Activated CD4-positive, alpha-beta memory T cell treated with anti-CD3 and anti-CD28 coated beads for 36 hours (primary cell): ENCODE data around the gene SEL1L3. TPM values are rescaled to one million over a fixed set of nuclear protein-coding genes. Genes with fewer than 3 reads are reported as not detected.
"Not testable (repeated sequence)": the region's sequence is repeated elsewhere in the genome, so short reads cannot be mapped to it uniquely, and the experiment has no call there.

ENCODE experiments used
- CTCF ChIA-PET: fragments of 350-600 bp; sonication (Branson Sonifier 250); formaldehyde crosslinking; loops from one replicate; lab custom pipeline; 2021; ENCODE audit warnings: antibody characterized with exemption, inconsistent platforms; lab: Charles Lee
- POLR2A ChIA-PET: fragments of 350-600 bp; sonication (Branson Sonifier 250); formaldehyde crosslinking; loops from one replicate; lab custom pipeline; 2021; ENCODE audit warnings: antibody characterized with exemption; lab: Charles Lee
- DNase-seq: peaks from one replicate; pipeline ENCODE4 v3.0.0-alpha.2; 2020
- H3K27ac Mint-ChIP-seq: one replicate; pipeline ENCODE4 v1.8.0; 2021; ENCODE audit warnings: mixed read lengths
- H3K27me3 Mint-ChIP-seq: one replicate; pipeline ENCODE4 v1.8.0; 2021; ENCODE audit warnings: mixed read lengths
- H3K36me3 Mint-ChIP-seq: one replicate; pipeline ENCODE4 v1.8.0; 2021; ENCODE audit warnings: mixed read lengths
- H3K4me1 Mint-ChIP-seq: one replicate; pipeline ENCODE4 v1.8.0; 2021; ENCODE audit warnings: low read depth, mixed read lengths
- H3K4me3 Mint-ChIP-seq: one replicate; pipeline ENCODE4 v1.8.0; 2021; ENCODE audit warnings: mild to moderate bottlenecking, mixed read lengths
- H3K9me3 Mint-ChIP-seq: one replicate; pipeline ENCODE4 v1.8.0; 2021; ENCODE audit warnings: mixed read lengths
- intact Hi-C: fragments of 100-400 bp; cut with micrococcal nuclease; formaldehyde crosslinking; loops from one replicate; pipeline ENCODE4 v1.15.1; 2023
- total RNA-seq, 2 experiments: library from RNA; stranded (reverse); gene quantifications; one replicate each; pipeline ENCODE4 v1.2.3, GENCODE V29; 2021

The SEL1L3 gene
- total RNA-seq, 2 experiments from 2014 or later: 67.1 to 67.7 TPM

GRCh38 chr4:25875281-25875745 is 12.5 kb upstream of the SEL1L3 start:
- intact Hi-C loops: no loop called here
- no peak overlapping the region for H3K4me3 Mint-ChIP-seq
- CTCF ChIA-PET: no interaction called here
- no peak for DNase-seq
- H3K27ac Mint-ChIP-seq: no peak overlapping the region
- H3K27me3 Mint-ChIP-seq: no peaks in the 10 kb centered on the region
- H3K36me3 Mint-ChIP-seq: peaks cover 4% of the 10 kb centered on the region
- POLR2A ChIA-PET: no interaction called here
- H3K4me1 Mint-ChIP-seq: no peaks in the 10 kb centered on the region
- H3K9me3 Mint-ChIP-seq: no peaks in the 10 kb centered on the region

DNA sequence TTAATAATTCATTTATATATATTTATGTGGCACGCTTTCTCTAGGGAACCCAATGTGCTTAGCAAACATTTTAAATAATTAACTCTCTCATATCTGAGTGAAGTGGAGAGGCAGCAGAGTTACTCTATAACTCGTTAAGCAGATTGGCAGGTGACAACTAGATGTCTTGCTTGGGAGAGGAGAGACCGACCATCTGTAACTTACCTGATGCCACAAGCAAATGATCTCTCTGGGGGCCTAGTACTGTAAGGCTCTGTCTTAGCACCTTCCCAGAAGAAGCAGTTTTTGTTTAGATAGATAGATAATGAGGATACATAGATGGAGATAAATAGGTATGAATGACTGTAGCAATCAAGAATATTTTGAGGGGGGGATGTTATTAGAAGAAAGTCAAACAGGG is 11.9 kb upstream of the SEL1L3 start:
- ChIA-PET POLR2A (no interaction called here), CTCF (no interaction called here)
- Mint-ChIP-seq H3K4me1 (no peaks in the 10 kb centered on the region), H3K27me3 (no peaks in the 10 kb centered on the region), H3K4me3 (no peak overlapping the region), H3K27ac (no peak overlapping the region), H3K9me3 (no peaks in the 10 kb centered on the region), H3K36me3 (peaks cover 2% of the 10 kb centered on the region)
- intact Hi-C loops: no loop called here
- no peak for DNase-seq

DNA sequence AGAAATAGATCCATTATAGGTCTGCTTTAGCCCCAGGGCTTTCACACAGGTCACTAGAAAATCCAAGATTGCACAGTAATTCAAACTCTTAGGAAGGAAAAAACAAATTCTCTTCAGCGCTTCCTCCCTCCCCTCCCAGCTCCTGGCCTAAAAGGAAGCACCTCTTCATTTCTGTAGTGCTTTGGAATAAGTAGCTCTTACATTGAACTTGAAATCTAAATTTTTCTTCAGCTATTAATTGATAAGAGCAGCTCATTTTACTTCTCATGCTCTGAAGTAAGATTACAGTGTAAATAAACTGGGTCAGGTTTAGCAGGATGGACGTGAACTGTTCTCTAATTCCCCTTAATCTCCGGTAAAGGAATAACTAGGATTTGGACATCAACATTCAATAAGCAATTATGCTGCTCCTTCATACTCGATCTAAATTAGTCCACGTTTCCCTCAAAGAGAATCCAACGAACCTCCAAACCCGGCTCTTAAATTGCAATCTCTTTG is 10.9 kb upstream of the SEL1L3 start:
- no peaks in the 10 kb centered on the region for H3K27me3 Mint-ChIP-seq
- no peaks in the 10 kb centered on the region for H3K36me3 Mint-ChIP-seq
- intact Hi-C loops: no loop called here
- no peaks in the 10 kb centered on the region for H3K9me3 Mint-ChIP-seq
- ChIA-PET CTCF (no interaction called here), POLR2A (no interaction called here)
- H3K4me1 Mint-ChIP-seq: no peaks in the 10 kb centered on the region
- no peak overlapping the region for H3K27ac Mint-ChIP-seq
- no peak for DNase-seq
- H3K4me3 Mint-ChIP-seq: no peak overlapping the region

DNA sequence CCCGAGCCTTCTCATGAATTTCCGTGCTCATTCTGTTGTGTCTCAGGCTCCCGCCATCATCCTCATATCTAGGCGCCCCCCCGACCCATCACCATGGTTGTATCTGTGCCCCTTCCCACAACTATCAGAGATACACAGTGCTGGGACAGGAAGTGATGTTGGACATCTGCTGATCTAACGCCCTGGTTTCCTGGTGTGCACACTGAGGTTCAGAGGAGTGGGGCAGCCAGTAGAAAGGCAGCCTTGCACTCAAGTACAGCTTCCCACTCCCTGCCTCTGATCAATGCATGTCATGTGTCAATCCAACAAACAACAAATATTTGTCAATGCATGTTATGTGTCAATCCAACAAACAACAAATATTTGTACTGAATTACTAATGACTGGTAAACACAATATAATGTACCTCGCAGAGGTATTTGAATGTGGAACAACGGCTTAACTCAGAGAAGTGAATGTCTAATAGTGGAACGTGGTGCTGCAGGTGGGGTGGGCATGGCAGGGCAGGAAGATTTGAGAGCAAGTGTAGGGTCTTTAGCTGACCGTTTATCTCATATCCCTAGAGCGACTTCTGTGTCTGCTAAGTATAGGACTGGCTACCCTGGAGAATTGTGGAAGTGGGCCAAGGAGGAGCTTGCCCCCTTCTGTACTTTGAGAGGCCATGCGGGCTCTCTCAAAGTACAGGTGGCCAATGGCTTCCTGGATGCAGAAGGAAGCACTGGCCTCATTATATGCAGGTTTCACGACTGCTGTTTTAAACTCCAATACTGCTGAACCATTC is 10.3 kb upstream of the SEL1L3 start:
- no peaks in the 10 kb centered on the region for H3K27me3 Mint-ChIP-seq
- ChIA-PET POLR2A (no interaction called here), CTCF (no interaction called here)
- no peaks in the 10 kb centered on the region for H3K36me3 Mint-ChIP-seq
- no peak for DNase-seq
- no peak overlapping the region for H3K27ac Mint-ChIP-seq
- no peak overlapping the region for H3K4me3 Mint-ChIP-seq
- intact Hi-C loops: no loop called here
- H3K4me1 Mint-ChIP-seq: no peaks in the 10 kb centered on the region
- H3K9me3 Mint-ChIP-seq: no peaks in the 10 kb centered on the region

- POLR2A ChIA-PET: no interaction called here
These were observed 7.3 kb upstream of the SEL1L3 start for GRCh38 chr4:25870081-25870480.

GRCh38 chr4:25867781-25868294 is 5.0 kb upstream of the SEL1L3 start:
- no peaks in the 10 kb centered on the region for H3K9me3 Mint-ChIP-seq
- ChIA-PET POLR2A (interaction anchor here (1.0 kb wide), 1 partner anchor 8 kb away, joined by 3 read pairs; no protein-coding TSS in a partner anchor), CTCF (interaction anchor here (1.1 kb wide), 1 partner anchor 428 kb away, joined by 3 read pairs; no protein-coding TSS in a partner anchor)
- intact Hi-C loops: loop anchor here (10.0 kb wide), 1 partner anchor 327 kb away; no protein-coding TSS in a partner anchor
- DNase-seq: no peak
- no peaks in the 10 kb centered on the region for H3K27me3 Mint-ChIP-seq
- no peaks in the 10 kb centered on the region for H3K36me3 Mint-ChIP-seq
- H3K4me1 Mint-ChIP-seq: no peaks in the 10 kb centered on the region
- H3K4me3 Mint-ChIP-seq: no peak overlapping the region
- H3K27ac Mint-ChIP-seq: no peak overlapping the region

More at GRCh38 chr4:25870081-25870480, 7.3 kb upstream of the SEL1L3 start:
- Mint-ChIP-seq H3K27me3 (no peaks in the 10 kb centered on the region), H3K36me3 (no peaks in the 10 kb centered on the region), H3K4me1 (no peaks in the 10 kb centered on the region), H3K9me3 (no peaks in the 10 kb centered on the region), H3K4me3 (no peak overlapping the region), H3K27ac (no peak overlapping the region)
- intact Hi-C loops: no loop called here
- CTCF ChIA-PET: no interaction called here
- DNase-seq: no peak

GRCh38 chr4:25866401-25866800 is 3.6 kb upstream of the SEL1L3 start:
- H3K36me3 Mint-ChIP-seq, H3K27ac Mint-ChIP-seq, H3K9me3 Mint-ChIP-seq, DNase-seq, H3K4me3 Mint-ChIP-seq, H3K4me1 Mint-ChIP-seq, POLR2A ChIA-PET, H3K27me3 Mint-ChIP-seq, CTCF ChIA-PET: not testable (repeated sequence)
- intact Hi-C loops: loop anchor here (10.0 kb wide), 1 partner anchor 328 kb away; no protein-coding TSS in a partner anchor

- intact Hi-C loops: loop anchor here (10.0 kb wide), 1 partner anchor 329 kb away; no protein-coding TSS in a partner anchor
- no peak for DNase-seq
- Mint-ChIP-seq H3K4me1 (peaks cover 13% of the 10 kb centered on the region), H3K27ac (no peak overlapping the region), H3K9me3 (no peaks in the 10 kb centered on the region), H3K4me3 (no peak overlapping the region), H3K27me3 (peaks cover 2% of the 10 kb centered on the region), H3K36me3 (peaks cover 7% of the 10 kb centered on the region)
- ChIA-PET POLR2A (interaction anchor here (0.5 to 2.2 kb wide), 2 partner anchors 11 to 881 kb away, joined by 3 to 10 read pairs; no protein-coding TSS in a partner anchor), CTCF (no interaction called here)
These were observed 2.8 kb upstream of the SEL1L3 start for GRCh38 chr4:25865586-25865985.

- peaks cover 2% of the 10 kb centered on the region for H3K27me3 Mint-ChIP-seq
- ChIA-PET CTCF (interaction anchor here (1.4 kb wide), 1 partner anchor 14 kb away, joined by 3 read pairs; no protein-coding TSS in a partner anchor), POLR2A (interaction anchor here (2.2 kb wide), 1 partner anchor 9 kb away, joined by 10 read pairs; no protein-coding TSS in a partner anchor)
- intact Hi-C loops: loop anchor here (2.0 to 10.0 kb wide), 2 partner anchors 331 to 423 kb away; no protein-coding TSS in a partner anchor
- peaks cover 30% of the 10 kb centered on the region for H3K4me1 Mint-ChIP-seq
- DNase-seq: no peak
- no peaks in the 10 kb centered on the region for H3K9me3 Mint-ChIP-seq
- peaks cover 9% of the 10 kb centered on the region for H3K36me3 Mint-ChIP-seq
- H3K27ac Mint-ChIP-seq: peak overlapping the region; percentile 68
- peak overlapping the region; percentile 70 for H3K4me3 Mint-ChIP-seq
These were observed 1.1 kb upstream of the SEL1L3 start for GRCh38 chr4:25863831-25864418.

DNA sequence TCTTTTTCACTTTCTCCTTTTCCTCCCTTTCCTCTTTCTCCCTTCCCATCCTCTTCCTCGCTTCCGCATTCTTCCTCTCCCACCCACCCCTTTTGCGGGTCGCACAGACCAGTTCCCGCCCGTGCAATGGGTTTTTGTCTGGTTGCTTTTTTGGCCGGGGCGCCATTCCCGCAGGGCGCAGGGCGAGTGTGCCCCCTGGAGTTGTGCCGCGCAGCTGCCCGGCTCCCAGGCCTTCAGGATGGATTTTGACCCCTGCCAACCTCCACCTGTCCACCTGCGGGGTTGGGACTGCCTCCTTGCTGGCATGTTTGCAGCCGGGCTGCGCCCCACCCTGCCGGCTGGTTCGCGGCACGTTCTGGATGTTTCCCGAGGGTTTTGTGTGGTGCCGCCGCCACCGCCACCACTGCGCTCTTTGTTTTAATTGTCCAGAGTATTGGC is 578 bp upstream of the SEL1L3 start:
- H3K4me1 Mint-ChIP-seq: peaks cover 34% of the 10 kb centered on the region
- ChIA-PET CTCF (interaction anchor here (0.6 to 1.4 kb wide), 2 partner anchors 9 to 13 kb away, joined by 3 read pairs; no protein-coding TSS in a partner anchor), POLR2A (interaction anchor here (2.2 kb wide), 1 partner anchor 8 kb away, joined by 10 read pairs; no protein-coding TSS in a partner anchor)
- H3K27ac Mint-ChIP-seq: peak overlapping the region; percentile 68
- peak overlapping the region; percentile 70 for H3K4me3 Mint-ChIP-seq
- intact Hi-C loops: loop anchor here (2.0 to 10.0 kb wide), 2 partner anchors 331 to 423 kb away; no protein-coding TSS in a partner anchor
- H3K9me3 Mint-ChIP-seq: no peaks in the 10 kb centered on the region
- DNase-seq: peak; percentile 53
- H3K36me3 Mint-ChIP-seq: peaks cover 9% of the 10 kb centered on the region
- peaks cover 2% of the 10 kb centered on the region for H3K27me3 Mint-ChIP-seq

- POLR2A ChIA-PET: interaction anchor here (1.4 kb wide), 1 partner anchor 52 kb away, joined by 8 read pairs; the partner anchor contains the start of gene SMIM20
- Mint-ChIP-seq H3K27me3 (peaks cover 2% of the 10 kb centered on the region), H3K27ac (peak overlapping the region; percentile 100), H3K4me1 (peaks cover 47% of the 10 kb centered on the region), H3K4me3 (peak overlapping the region; percentile 99), H3K9me3 (no peaks in the 10 kb centered on the region), H3K36me3 (peaks cover 9% of the 10 kb centered on the region)
- intact Hi-C loops: loop anchor here (1.0 to 10.0 kb wide), 6 partner anchors 52 to 457 kb away; partner anchors contain the start of gene SMIM20
- DNase-seq: peak; percentile 71
- CTCF ChIA-PET: no interaction called here
These were observed 807 bp downstream of the SEL1L3 start for GRCh38 chr4:25861951-25862410.
